SH-SY5Y (cell line): ENCODE results near the gene INPP5A.

ENCODE experiments used
- GATA2 ChIP-seq: IDR thresholded peaks from 2 replicates; pipeline ENCODE4 v1.6.1; 2011; ENCODE audit warnings: mild to moderate bottlenecking, low read depth, low read length
- GATA3 ChIP-seq: IDR thresholded peaks from 2 replicates; pipeline ENCODE4 v1.6.1; 2011; ENCODE audit warnings: low read depth, mild to moderate bottlenecking, low read length, moderate library complexity

DNA sequence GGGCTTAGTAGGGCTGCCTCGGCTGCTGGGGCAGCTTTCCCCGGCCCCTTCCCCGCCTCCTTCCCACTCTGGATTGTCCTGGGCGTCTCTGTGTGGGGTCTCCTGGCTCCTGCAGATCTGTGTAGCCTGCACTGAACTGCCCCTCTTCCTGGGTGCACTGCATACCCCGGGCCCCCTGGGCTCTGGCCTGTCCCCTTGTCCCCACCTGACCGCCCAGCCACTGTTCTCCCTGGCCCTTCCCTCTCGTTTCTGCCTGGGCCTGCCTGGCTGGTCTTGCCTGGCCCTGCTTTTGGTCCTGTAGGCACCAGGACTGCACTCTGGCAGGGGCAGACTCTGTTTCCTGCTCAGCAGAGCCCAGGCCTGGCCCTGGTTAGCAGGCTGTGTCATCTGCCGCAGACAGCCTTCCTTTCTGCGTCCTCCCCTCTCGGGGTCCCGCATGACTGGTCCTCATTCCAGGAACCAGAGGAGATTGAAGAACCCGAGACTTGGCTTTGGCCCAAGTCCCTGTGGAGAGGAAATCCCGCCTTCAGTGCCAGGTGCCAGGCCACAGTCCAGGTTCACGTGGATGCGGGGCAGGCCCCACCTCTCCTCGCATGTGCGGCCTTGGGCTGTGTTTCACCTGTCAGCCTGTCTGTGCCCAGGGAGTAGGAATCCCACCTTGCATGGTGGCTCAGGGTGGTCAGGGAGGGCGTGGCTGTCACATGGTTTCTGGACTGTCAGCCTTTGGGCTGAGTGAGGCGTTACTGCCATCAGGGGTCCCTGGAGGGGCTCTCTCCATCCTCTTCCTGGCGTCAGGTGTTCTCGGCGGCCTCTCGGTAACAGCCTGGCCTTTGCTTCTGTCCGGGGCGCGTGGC is 9.2 kb downstream of the INPP5A start:
- TF ChIP-seq GATA2 (no peak), GATA3 (no peak)
